ENCODE results near the gene DDX20. TPM values are rescaled to one million over a fixed set of nuclear protein-coding genes. Genes with fewer than 3 reads are reported as not detected.
A peak's percentile ranks its signal among the peaks of the same experiment; 100 is the strongest.

The DDX20 gene
- total RNA-seq, 1 donor from 2014 or later: 18.6 TPM

- H3K9me3 Mint-ChIP-seq (ENCODE audit: low read depth): no peaks in the 10 kb centered on the region
- H3K4me1 Mint-ChIP-seq (ENCODE audit: low read depth): peaks cover 11% of the 10 kb centered on the region
- TF ChIP-seq, protein P1, sequence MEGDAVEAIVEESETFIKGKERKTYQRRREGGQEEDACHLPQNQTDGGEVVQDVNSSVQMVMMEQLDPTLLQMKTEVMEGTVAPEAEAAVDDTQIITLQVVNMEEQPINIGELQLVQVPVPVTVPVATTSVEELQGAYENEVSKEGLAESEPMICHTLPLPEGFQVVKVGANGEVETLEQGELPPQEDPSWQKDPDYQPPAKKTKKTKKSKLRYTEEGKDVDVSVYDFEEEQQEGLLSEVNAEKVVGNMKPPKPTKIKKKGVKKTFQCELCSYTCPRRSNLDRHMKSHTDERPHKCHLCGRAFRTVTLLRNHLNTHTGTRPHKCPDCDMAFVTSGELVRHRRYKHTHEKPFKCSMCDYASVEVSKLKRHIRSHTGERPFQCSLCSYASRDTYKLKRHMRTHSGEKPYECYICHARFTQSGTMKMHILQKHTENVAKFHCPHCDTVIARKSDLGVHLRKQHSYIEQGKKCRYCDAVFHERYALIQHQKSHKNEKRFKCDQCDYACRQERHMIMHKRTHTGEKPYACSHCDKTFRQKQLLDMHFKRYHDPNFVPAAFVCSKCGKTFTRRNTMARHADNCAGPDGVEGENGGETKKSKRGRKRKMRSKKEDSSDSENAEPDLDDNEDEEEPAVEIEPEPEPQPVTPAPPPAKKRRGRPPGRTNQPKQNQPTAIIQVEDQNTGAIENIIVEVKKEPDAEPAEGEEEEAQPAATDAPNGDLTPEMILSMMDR (IDR thresholded peaks at IDR 0.05; ENCODE audit: unreplicated experiment): no peak
- no peak for DNase-seq (ENCODE audit: low spot score, unreplicated experiment)
- peaks cover 18% of the 10 kb centered on the region for H3K27me3 Mint-ChIP-seq
- H3K36me3 Mint-ChIP-seq (ENCODE audit: insufficient read depth): no peaks in the 10 kb centered on the region
- no peak overlapping the region for H3K4me3 Mint-ChIP-seq (ENCODE audit: low read depth)
- H3K27ac Mint-ChIP-seq: no peak overlapping the region
Measured at GRCh38 chr1:111735858-111736544, 19.7 kb upstream of the DDX20 start.

DNA sequence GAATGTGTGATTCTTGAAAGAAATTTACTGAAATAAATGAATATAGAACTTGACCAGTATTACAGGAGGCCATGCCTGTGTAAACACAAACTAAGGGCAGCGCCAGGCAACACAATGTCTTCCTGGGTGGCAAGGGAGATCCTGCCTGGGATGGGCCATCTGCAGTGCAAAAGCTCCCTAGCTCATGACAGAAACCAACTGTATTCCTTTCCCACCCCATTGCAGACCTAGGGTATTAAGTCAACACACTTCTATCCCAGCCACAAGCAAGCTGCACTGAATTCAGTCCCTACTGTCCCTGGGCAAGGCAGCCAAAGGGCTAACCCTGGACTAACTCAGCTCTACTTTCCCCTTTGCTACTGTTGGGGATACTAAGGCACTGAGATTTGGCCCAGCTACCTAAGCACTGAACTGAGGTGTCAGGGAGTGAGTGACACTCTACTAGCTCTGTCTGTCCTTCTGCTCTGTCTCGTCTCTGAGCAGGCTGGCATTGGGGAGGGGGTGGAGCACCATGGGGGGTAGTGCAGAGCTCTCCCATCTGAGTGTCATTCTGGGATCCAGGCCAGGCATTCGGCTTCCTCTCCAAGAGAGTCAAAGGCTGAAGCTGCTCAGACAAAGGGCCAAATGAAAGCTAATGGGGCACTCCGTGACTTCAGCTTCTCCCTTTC lies 19.0 kb upstream of the DDX20 start:
- peak overlapping the region; percentile 2 for H3K4me3 Mint-ChIP-seq (ENCODE audit: low read depth)

GRCh38 chr1:111737216-111738132 lies 18.2 kb upstream of the DDX20 start:
- Mint-ChIP-seq H3K27ac (peak overlapping the region; percentile 48), H3K4me1 (ENCODE audit: low read depth) (peaks cover 11% of the 10 kb centered on the region), H3K27me3 (peaks cover 32% of the 10 kb centered on the region), H3K4me3 (ENCODE audit: low read depth) (peak overlapping the region; percentile 72), H3K36me3 (ENCODE audit: insufficient read depth) (no peaks in the 10 kb centered on the region), H3K9me3 (ENCODE audit: low read depth) (no peaks in the 10 kb centered on the region)
- TF ChIP-seq, protein P1 (IDR thresholded peaks at IDR 0.05; ENCODE audit: unreplicated experiment): no peak
- no peak for DNase-seq (ENCODE audit: low spot score, unreplicated experiment)

More for the DNA sequence above, 19.0 kb upstream of the DDX20 start:
- H3K27ac Mint-ChIP-seq: no peak overlapping the region
- H3K27me3 Mint-ChIP-seq: peaks cover 25% of the 10 kb centered on the region
- H3K4me1 Mint-ChIP-seq (ENCODE audit: low read depth): peaks cover 11% of the 10 kb centered on the region
- H3K36me3 Mint-ChIP-seq (ENCODE audit: insufficient read depth): no peaks in the 10 kb centered on the region
- TF ChIP-seq, protein P1 (IDR thresholded peaks at IDR 0.05; ENCODE audit: unreplicated experiment): no peak
- H3K9me3 Mint-ChIP-seq (ENCODE audit: low read depth): no peaks in the 10 kb centered on the region
- DNase-seq (ENCODE audit: low spot score, unreplicated experiment): no peak

DNA sequence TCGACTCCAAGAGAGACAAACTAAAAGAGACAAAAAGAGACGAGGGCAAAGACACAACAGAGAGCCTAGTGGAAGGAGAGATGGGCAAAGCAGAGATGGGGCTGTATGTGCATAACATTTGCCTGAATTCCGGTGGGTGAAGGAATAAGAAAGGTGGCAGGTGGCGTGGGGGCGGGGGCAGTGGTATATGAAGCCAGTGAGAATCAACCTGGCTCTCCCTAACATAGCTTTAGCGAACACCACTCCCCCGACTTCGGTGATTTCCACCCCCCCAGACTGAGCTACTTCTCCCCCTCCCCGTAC lies 17.6 kb upstream of the DDX20 start:
- H3K36me3 Mint-ChIP-seq (ENCODE audit: insufficient read depth): no peaks in the 10 kb centered on the region
- H3K27ac Mint-ChIP-seq: peak overlapping the region; percentile 48
- H3K4me1 Mint-ChIP-seq (ENCODE audit: low read depth): peaks cover 9% of the 10 kb centered on the region
- DNase-seq (ENCODE audit: low spot score, unreplicated experiment): no peak
- no peaks in the 10 kb centered on the region for H3K9me3 Mint-ChIP-seq (ENCODE audit: low read depth)
- H3K27me3 Mint-ChIP-seq: peaks cover 33% of the 10 kb centered on the region
- peak overlapping the region; percentile 72 for H3K4me3 Mint-ChIP-seq (ENCODE audit: low read depth)
- TF ChIP-seq, protein P1 (IDR thresholded peaks at IDR 0.05; ENCODE audit: unreplicated experiment): no peak

Data from progenitor cell of endocrine pancreas (in vitro differentiated cells).